GM12891 (cell line): ENCODE results near the gene ST8SIA2.

Experiments used
- PAX5 ChIP-seq: IDR thresholded peaks from 2 replicates; pipeline ENCODE4 v1.6.1; 2011; ENCODE audit warnings: low read length, moderate library complexity, mild to moderate bottlenecking; ENCODE audit not compliant: insufficient read depth, severe bottlenecking
- POLR2A ChIP-seq: IDR thresholded peaks from 2 replicates; pipeline ENCODE4 v1.6.1; 2011; ENCODE audit warnings: low read depth, low read length, control low read depth
- POLR2AphosphoS5 ChIP-seq: IDR thresholded peaks from 2 replicates; pipeline ENCODE4 v1.6.1; 2011; ENCODE audit warnings: low read depth, low read length, control low read depth
- POU2F2 ChIP-seq: IDR thresholded peaks from 2 replicates; pipeline ENCODE4 v1.6.1; 2011; ENCODE audit warnings: low read depth, mild to moderate bottlenecking, control low read depth, low read length, moderate library complexity
- SPI1 ChIP-seq: IDR thresholded peaks from 2 replicates; pipeline ENCODE4 v1.6.1; 2011; ENCODE audit warnings: low read depth, low read length, control low read depth
- TAF1 ChIP-seq: IDR thresholded peaks from 2 replicates; pipeline ENCODE4 v1.6.1; 2011; ENCODE audit warnings: low read depth, low read length, control low read depth

- no peak for TF ChIP-seq POLR2A
- TF ChIP-seq POLR2AphosphoS5: no peak
- TF ChIP-seq PAX5: no peak
- no peak for TF ChIP-seq TAF1
- no peak for TF ChIP-seq POU2F2
- TF ChIP-seq SPI1: no peak
Measured at GRCh38 chr15:92366381-92366780, 27.3 kb upstream of the ST8SIA2 start.
